Ureter (tissue), 1 donor: ENCODE data around the gene COL25A1. TPM values are rescaled to one million over a fixed set of nuclear protein-coding genes. Genes with fewer than 3 reads are reported as not detected.
"Not testable (repeated sequence)": the region's sequence is repeated elsewhere in the genome, so short reads cannot be mapped to it uniquely, and the experiment has no call there.

Experiments
- DNase-seq: peaks from one replicate; pipeline ENCODE4 v3.0.0-alpha.2; 2020; ENCODE audit warnings: low spot score
- total RNA-seq: library from RNA; stranded (reverse); gene quantifications from one replicate; pipeline ENCODE4 v1.2.4, GENCODE V29; 2023
- donor health status: DM: yes; HTN: yes; CAD: no.

Gene COL25A1
- total RNA-seq, 1 donor from 2014 or later = 3.4 TPM

DNA sequence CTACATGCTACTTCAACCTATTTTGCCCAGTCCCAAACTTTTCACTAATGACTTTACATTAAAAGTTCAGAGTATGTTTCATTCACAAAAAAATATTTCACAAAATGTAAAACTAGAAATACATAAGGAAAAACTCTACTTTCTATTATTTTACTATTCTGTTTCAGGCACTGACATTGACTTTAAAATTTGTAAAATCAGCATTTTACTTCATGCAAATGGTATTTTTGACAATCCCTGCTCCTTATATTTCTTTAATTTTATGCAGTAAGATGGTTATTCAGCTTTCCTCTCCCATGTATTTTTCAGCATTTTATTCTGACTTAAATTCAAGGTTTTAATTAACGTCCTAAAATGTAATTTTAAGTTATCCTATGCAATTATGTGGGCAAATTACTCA lies 178.5 kb downstream of the COL25A1 start:
- no peak for DNase-seq

- DNase-seq = no peak
Measured at GRCh38 chr4:109121561-109121960, 180.9 kb downstream of the COL25A1 start.

DNA sequence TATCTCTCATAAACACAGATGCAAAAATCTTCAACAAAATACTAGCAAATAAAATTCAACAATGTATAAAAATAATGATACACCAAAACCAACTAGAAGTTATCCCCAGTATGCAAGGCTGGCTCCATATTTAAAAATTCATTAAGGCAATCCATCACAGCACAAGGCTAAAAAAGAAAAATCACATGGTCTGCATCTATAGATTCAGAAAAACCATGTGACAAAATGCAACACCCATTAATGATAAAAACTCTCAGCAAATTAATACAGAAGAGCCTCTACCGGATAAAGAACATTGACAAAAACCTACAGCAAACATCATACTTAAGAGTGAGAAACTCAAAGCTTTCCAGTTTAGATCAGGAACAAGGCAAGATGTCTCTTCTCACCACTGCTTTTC lies 182.6 kb downstream of the COL25A1 start:
- no peak for DNase-seq

DNA sequence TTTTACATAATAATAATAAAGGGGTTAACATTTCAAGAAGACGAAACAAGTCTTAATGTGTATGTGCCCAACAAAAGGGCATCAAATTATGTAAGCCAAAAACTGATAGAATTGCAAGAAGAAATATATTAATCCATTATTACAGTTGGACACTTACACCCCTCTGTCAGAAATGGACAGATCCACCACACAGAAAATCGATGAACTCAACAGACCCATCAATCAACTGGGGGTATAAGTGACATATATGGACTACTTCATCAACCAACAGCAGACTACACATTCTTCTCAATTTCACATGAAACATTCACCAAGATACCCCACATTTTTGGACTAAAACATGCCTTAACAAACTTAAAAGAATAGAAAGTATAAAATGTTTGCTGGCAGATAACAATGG lies 183.8 kb downstream of the COL25A1 start:
- no peak for DNase-seq

DNA sequence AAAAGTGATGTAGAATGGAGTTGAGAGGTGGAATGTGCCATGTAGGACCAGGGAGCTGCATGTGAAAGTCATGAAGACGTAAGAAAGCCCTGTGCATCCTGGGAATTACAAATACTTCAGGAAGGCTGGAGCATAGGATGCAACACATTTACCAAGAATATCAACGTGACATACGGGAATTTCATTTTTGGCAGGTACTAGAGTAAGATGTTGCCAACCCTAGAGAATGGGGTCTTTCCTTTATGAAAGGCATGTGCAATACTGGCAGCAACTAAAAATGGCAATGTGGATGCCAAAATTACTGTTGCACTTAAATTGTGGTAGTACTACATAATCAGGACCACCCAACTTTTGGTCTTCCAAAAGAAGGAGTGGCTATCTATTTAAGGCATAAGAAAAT lies 188.0 kb downstream of the COL25A1 start:
- no peak for DNase-seq

DNA sequence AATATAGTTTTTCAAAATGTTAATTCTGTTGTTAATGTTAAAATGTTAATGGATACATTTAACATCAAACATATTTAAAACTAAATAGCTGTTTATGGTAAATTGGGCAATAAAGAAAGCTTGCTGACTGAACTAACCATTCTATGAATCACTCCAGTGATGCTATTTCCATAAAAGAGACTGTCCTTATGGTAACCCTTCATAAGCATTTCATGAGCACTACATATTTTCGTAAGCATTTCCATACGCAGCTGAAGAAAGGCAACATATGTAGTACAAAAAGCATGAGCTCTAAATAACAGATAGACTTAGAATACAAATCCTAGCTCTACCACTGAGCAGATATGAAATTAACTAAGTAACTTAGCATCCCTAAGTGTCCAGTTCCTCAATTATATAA lies 188.9 kb downstream of the COL25A1 start:
- no peak for DNase-seq

GRCh38 chr4:109111031-109111430 lies 191.4 kb downstream of the COL25A1 start:
- no peak for DNase-seq

GRCh38 chr4:109108215-109108614 lies 194.2 kb downstream of the COL25A1 start:
- not testable (repeated sequence) for DNase-seq

DNA sequence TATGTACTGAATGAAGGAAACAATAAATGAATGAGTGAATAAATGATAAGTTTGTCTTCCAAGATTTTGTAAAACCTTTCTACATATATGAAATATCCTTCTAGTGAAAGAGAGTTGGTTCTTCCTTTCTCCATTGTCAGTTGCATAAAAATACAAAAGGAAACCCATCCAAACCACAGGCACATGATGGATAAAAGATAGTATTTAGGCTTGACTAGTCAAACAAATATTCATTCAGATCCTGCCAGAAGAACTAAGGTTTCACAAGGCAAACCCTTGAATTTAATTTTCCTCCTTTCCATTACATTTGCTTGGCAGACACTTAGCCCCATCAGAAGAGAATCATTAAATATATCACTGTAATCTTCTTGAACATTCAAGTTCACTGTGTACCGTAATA lies 208.4 kb downstream of the COL25A1 start:
- no peak for DNase-seq

DNA sequence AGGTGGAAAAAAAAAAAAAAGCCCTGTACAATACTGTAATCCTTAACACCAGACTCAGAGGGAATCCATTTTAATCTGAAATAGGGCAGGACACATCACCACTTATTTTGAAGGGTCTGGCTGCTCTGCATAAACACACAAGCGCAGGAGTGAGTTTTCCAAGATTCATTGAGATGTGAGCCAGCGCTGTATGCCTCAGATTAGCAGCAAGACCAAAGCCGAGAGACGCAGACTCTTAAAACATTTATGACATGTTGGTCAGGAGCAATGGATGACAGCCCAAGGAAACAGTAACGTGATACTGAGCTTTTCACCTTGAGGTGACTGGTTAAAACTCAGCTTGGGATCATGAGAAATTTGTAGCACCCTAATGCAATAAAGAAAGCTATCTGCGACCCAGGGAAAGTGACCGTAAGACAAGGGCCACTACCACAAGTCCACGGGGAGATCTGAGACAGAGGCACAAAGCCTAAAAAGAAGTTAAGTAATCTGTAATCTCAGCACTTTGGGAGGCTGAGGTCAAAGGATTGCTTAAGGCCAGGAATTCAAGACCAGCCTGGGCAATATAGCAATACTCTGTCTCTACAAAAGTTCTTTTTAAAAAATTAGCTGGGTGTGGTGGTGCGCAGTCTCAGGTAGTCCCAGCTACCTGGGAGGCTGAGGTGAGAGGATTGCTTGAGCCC lies 210.6 kb downstream of the COL25A1 start:
- DNase-seq = no peak

DNA sequence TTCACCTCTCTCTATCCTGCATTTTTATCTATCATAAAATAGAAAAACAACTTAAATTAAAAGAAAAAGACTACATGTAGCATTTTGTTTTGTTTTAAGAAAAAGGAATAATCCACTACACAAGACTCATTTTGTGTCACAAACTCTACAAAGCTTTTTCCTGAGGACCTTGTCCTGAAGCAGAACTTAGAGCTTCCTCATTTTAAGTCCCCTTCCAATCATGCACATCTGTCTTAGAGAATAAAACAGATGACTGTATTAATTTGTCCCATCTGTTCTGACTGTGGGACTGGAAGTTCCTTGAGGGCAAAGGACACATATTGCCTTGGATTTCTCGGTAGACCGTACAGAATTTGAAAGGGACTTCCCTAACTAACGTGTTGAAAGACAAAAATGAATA lies 218.5 kb downstream of the COL25A1 start:
- no peak for DNase-seq

DNA sequence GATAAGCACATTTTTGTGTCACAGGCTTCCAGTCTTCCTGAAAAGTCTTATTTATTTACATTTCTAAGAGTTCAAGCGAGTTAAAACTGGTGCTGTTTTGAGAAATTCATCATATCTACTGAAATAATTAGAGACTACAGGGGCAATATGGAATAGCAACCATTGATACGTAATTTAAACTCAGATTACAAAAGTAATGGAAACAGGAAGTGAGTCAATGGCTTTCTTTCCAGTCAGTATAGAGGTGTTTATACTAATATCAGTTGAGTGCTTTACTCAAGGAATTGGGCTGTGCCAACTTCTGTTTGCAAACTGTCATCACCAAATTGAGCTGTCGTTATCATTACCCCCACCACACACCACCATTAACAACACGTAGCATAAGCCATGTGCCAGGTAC lies 222.7 kb downstream of the COL25A1 start:
- DNase-seq = no peak

- no peak for DNase-seq
Measured at GRCh38 chr4:109079201-109079600, 223.3 kb downstream of the COL25A1 start.

- no peak for DNase-seq
Measured at GRCh38 chr4:109078724-109079123, 223.7 kb downstream of the COL25A1 start.

DNA sequence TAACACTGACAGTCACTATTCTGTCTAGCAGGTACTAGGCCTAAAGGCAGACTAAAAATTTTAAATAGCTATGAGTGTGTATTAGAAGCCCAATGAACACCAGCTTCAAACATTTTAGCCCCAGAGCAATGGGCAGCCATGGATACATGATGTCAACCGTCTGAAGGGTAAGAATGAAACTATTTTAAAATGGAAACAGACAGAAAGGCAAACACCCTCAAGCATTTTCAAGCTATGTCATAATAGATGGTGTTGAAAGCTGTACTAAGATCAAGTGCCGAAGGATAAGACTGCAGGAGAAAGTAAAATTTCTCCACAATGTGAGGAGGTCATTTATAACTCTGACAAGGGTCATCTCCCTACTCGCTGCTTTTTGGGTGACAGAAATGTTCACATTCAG lies 225.0 kb downstream of the COL25A1 start:
- DNase-seq = no peak

- not testable (repeated sequence) for DNase-seq
Measured at GRCh38 chr4:109076709-109077108, 225.7 kb downstream of the COL25A1 start.

DNA sequence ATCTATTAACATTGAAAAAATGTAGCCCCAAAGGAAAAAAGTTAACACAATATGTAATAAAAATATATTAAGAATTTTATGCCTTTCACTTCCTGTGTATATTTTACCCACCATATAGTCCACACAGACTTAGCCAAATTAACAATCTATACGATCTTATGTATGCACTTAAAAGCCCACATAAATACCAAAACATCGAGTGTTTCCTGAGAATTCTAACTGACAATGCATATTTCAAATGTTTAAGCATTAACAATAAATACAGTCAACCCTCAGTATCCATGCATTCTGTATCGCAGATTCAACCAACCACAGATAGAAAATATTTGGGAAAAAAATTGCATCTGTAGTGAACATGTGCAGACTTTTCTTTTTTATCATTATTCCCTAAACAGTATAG lies 226.8 kb downstream of the COL25A1 start:
- DNase-seq = no peak

- no peak for DNase-seq
Measured at GRCh38 chr4:109072595-109072994, 229.9 kb downstream of the COL25A1 start.

- not testable (repeated sequence) for DNase-seq
Measured at GRCh38 chr4:109070677-109071076, 231.8 kb downstream of the COL25A1 start.

GRCh38 chr4:109067508-109068235 lies 234.8 kb downstream of the COL25A1 start:
- DNase-seq = no peak

- DNase-seq = no peak
Measured at GRCh38 chr4:109065006-109065405, 237.5 kb downstream of the COL25A1 start.

DNA sequence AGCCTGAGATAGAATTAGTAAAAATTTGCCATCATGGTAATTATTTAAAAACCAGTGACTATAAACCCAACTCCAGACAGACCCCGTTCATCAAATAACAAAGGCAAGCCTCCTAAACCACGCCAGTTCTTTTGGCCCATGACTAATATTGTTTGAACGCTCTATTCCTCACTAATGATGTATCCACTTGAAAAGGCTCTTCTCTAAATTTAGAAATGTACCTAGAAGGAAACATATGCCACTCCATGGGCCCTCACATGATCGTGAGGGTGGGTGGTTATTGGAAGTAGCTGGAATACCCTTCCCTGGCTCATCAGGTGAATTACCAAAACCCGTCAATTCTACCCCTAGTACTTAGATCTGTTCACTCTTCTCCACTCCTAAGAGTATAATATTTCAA lies 249.2 kb downstream of the COL25A1 start:
- no peak for DNase-seq

- no peak for DNase-seq
Measured at GRCh38 chr4:109052821-109053220, 249.6 kb downstream of the COL25A1 start.

- DNase-seq = no peak
Measured at GRCh38 chr4:109051054-109051453, 251.4 kb downstream of the COL25A1 start.
